ENCODE data around the gene ZNF316.

DNA sequence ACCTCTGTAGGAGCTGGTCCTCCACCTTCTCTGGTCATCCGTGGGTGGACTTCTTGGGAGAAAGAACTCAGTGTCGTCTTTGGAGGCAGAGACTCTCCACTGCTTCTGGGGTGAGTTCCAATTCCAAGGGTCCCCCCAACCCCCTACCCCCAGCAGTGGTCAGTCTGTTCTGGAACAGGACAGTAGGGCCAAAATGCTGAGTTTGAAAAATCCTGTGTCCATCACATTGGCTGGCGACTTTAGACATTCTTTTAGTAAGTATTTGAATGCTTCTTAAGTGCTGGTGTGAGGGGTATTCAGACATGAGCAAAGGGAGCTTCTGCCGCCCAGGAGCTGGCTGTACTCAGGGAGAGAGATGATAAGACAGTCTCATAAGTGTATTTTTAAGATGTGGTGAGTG is 1.9 kb downstream of the ZNF316 start:
- TF ChIP-seq POLR2AphosphoS5 (IDR thresholded peaks at IDR 0.05; ENCODE audit: low read depth, low read length) (no peak), TAF1 (IDR thresholded peaks at IDR 0.05; ENCODE audit: borderline replicate concordance, insufficient read depth, low read length) (no peak), SIN3A (IDR thresholded peaks at IDR 0.05; ENCODE audit: borderline replicate concordance, insufficient read depth, low read length) (no peak), FOXP2 (optimal IDR thresholded peaks at IDR 0.05; ENCODE audit: borderline replicate concordance, extremely low read depth, extremely low read length, insufficient read depth) (no peak)
- TF ChIP-seq, protein P1, sequence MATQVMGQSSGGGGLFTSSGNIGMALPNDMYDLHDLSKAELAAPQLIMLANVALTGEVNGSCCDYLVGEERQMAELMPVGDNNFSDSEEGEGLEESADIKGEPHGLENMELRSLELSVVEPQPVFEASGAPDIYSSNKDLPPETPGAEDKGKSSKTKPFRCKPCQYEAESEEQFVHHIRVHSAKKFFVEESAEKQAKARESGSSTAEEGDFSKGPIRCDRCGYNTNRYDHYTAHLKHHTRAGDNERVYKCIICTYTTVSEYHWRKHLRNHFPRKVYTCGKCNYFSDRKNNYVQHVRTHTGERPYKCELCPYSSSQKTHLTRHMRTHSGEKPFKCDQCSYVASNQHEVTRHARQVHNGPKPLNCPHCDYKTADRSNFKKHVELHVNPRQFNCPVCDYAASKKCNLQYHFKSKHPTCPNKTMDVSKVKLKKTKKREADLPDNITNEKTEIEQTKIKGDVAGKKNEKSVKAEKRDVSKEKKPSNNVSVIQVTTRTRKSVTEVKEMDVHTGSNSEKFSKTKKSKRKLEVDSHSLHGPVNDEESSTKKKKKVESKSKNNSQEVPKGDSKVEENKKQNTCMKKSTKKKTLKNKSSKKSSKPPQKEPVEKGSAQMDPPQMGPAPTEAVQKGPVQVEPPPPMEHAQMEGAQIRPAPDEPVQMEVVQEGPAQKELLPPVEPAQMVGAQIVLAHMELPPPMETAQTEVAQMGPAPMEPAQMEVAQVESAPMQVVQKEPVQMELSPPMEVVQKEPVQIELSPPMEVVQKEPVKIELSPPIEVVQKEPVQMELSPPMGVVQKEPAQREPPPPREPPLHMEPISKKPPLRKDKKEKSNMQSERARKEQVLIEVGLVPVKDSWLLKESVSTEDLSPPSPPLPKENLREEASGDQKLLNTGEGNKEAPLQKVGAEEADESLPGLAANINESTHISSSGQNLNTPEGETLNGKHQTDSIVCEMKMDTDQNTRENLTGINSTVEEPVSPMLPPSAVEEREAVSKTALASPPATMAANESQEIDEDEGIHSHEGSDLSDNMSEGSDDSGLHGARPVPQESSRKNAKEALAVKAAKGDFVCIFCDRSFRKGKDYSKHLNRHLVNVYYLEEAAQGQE (IDR thresholded peaks at IDR 0.05; ENCODE audit: insufficient read depth in 1 of 2, low read depth in 2 of 2, low read length in 2 of 2), result no peak
